BLaER1 treated with 17β-estradiol and CSF1 and Interleukin-3, amounts not matched to agents 10 nM and 100 nM (cell line): ENCODE results near the gene LTBP1.
A peak's percentile ranks its signal among the peaks of the same experiment; 100 is the strongest.

Source experiments
- H3K27ac ChIP-seq, 11 experiments: shearing (Covaris generic); formaldehyde crosslinking; 2 replicates each; pipeline ENCODE4 v1.8.1; 2022
- H3K27me3 ChIP-seq, 11 experiments: shearing (Covaris generic); formaldehyde crosslinking; 2 replicates each; pipeline ENCODE4 v1.8.1; 2022
- H3K36me3 ChIP-seq, 11 experiments: shearing (Covaris generic); formaldehyde crosslinking; 2 replicates each; pipeline ENCODE4 v1.8.1; 2022
- H3K4me1 ChIP-seq, 10 experiments: shearing (Covaris generic); formaldehyde crosslinking; 2 replicates each; pipeline ENCODE4 v1.8.1; 2022
- H3K4me2 ChIP-seq, 11 experiments: shearing (Covaris generic); formaldehyde crosslinking; 2 replicates each; pipeline ENCODE4 v1.8.1; 2022
- H3K4me3 ChIP-seq, 10 experiments: shearing (Covaris generic); formaldehyde crosslinking; 2 replicates each; pipeline ENCODE4 v1.8.1; 2022
- H3K9ac ChIP-seq, 11 experiments: shearing (Covaris generic); formaldehyde crosslinking; 2 replicates each; pipeline ENCODE4 v1.8.1; 2022
- H3K9me3 ChIP-seq, 11 experiments: shearing (Covaris generic); formaldehyde crosslinking; replicated peaks in 1 of 11; 2 replicates each; pipeline ENCODE4 v1.8.1; 2022
- H4K20me1 ChIP-seq, 11 experiments: shearing (Covaris generic); formaldehyde crosslinking; 2 replicates each; pipeline ENCODE4 v1.8.1; 2022
- Cebpa-rat ChIP-seq, 11 experiments: shearing (Covaris generic); IDR thresholded peaks; 2 replicates each; pipeline ENCODE4 v1.8.1; 2022

The LTBP1 gene

GRCh38 chr2:33134086-33134771, 187.5 kb downstream of the LTBP1 start:
- H3K4me1 ChIP-seq: peaks cover 0 to 15% (median 0%) of the 10 kb centered on the region in 10 experiments; a peak in 6 of 20 replicates
- H3K4me2 ChIP-seq: no peak overlapping the region
- no peaks in the 10 kb centered on the region for H3K9me3 ChIP-seq
- no peak overlapping the region for H3K9ac ChIP-seq
- no peak for TF ChIP-seq Cebpa-rat (IDR thresholded peaks at IDR 0.05)
- H3K27me3 ChIP-seq: no peaks in the 10 kb centered on the region
- no peaks in the 10 kb centered on the region for H4K20me1 ChIP-seq
- H3K27ac ChIP-seq: no peak overlapping the region
- no peak overlapping the region for H3K4me3 ChIP-seq
- H3K36me3 ChIP-seq: no peaks in the 10 kb centered on the region

- Histone ChIP-seq H3K27ac (no peak overlapping the region), H3K9ac (no peak overlapping the region), H3K4me3 (no peak overlapping the region), H3K4me1 (peaks cover 0 to 15% (median 0%) of the 10 kb centered on the region in 10 experiments; a peak in 6 of 20 replicates), H4K20me1 (no peaks in the 10 kb centered on the region), H3K36me3 (no peaks in the 10 kb centered on the region), H3K27me3 (no peaks in the 10 kb centered on the region), H3K4me2 (0 out of 22 replicates have a peak overlapping the region, but pooled peaks of 1 of the 11 experiments have one; percentile 51), H3K9me3 (no peaks in the 10 kb centered on the region)
- TF ChIP-seq Cebpa-rat (IDR thresholded peaks at IDR 0.05): no peak
These were observed 188.2 kb downstream of the LTBP1 start for GRCh38 chr2:33134791-33135560.

- H4K20me1 ChIP-seq: no peaks in the 10 kb centered on the region
- peak overlapping the region in 2 of 11 experiments; percentile 41 to 51; a peak in 2 of 22 replicates for H3K4me2 ChIP-seq
- peaks cover 0 to 15% (median 0%) of the 10 kb centered on the region in 10 experiments; a peak in 6 of 20 replicates for H3K4me1 ChIP-seq
- TF ChIP-seq Cebpa-rat (IDR thresholded peaks at IDR 0.05): no peak
- no peaks in the 10 kb centered on the region for H3K36me3 ChIP-seq
- no peak overlapping the region for H3K9ac ChIP-seq
- no peaks in the 10 kb centered on the region for H3K9me3 ChIP-seq
- H3K4me3 ChIP-seq: no peak overlapping the region
- H3K27me3 ChIP-seq: no peaks in the 10 kb centered on the region
- H3K27ac ChIP-seq: no peak overlapping the region
These were observed 188.9 kb downstream of the LTBP1 start for GRCh38 chr2:33135645-33136044.

GRCh38 chr2:33136056-33136455, 189.3 kb downstream of the LTBP1 start:
- Histone ChIP-seq H3K9ac (no peak overlapping the region), H3K9me3 (no peaks in the 10 kb centered on the region), H3K4me3 (no peak overlapping the region), H3K36me3 (no peaks in the 10 kb centered on the region), H3K27me3 (no peaks in the 10 kb centered on the region), H3K4me2 (peak overlapping the region in 2 of 11 experiments; percentile 41 to 51; a peak in 3 of 22 replicates), H4K20me1 (no peaks in the 10 kb centered on the region), H3K27ac (no peak overlapping the region), H3K4me1 (peaks cover 0 to 15% (median 0%) of the 10 kb centered on the region in 10 experiments; a peak in 6 of 20 replicates)
- TF ChIP-seq Cebpa-rat (IDR thresholded peaks at IDR 0.05): no peak

GRCh38 chr2:33136566-33136965, 189.8 kb downstream of the LTBP1 start:
- Histone ChIP-seq H3K9me3 (no peaks in the 10 kb centered on the region), H3K9ac (no peak overlapping the region), H3K27me3 (no peaks in the 10 kb centered on the region), H3K4me1 (peaks cover 0 to 15% (median 0%) of the 10 kb centered on the region in 10 experiments; a peak in 6 of 20 replicates), H3K4me3 (no peak overlapping the region), H3K4me2 (peak overlapping the region in 2 of 11 experiments; percentile 41 to 51; a peak in 3 of 22 replicates), H4K20me1 (no peaks in the 10 kb centered on the region), H3K27ac (no peak overlapping the region), H3K36me3 (no peaks in the 10 kb centered on the region)
- no peak for TF ChIP-seq Cebpa-rat (IDR thresholded peaks at IDR 0.05)

- H3K9ac ChIP-seq: no peak overlapping the region
- H3K4me1 ChIP-seq: peaks cover 0 to 15% (median 0%) of the 10 kb centered on the region in 10 experiments; a peak in 6 of 20 replicates
- H3K4me2 ChIP-seq: no peak overlapping the region
- no peak overlapping the region for H3K4me3 ChIP-seq
- no peak for TF ChIP-seq Cebpa-rat (IDR thresholded peaks at IDR 0.05)
- no peaks in the 10 kb centered on the region for H3K27me3 ChIP-seq
- H4K20me1 ChIP-seq: no peaks in the 10 kb centered on the region
- no peaks in the 10 kb centered on the region for H3K36me3 ChIP-seq
- H3K27ac ChIP-seq: no peak overlapping the region
- no peaks in the 10 kb centered on the region for H3K9me3 ChIP-seq
These were observed 190.6 kb downstream of the LTBP1 start for GRCh38 chr2:33137331-33137730.

GRCh38 chr2:33139949-33140348, 193.2 kb downstream of the LTBP1 start:
- H3K36me3 ChIP-seq: no peaks in the 10 kb centered on the region
- H3K27ac ChIP-seq: no peak overlapping the region
- H4K20me1 ChIP-seq: no peaks in the 10 kb centered on the region
- peaks cover 0 to 15% (median 0%) of the 10 kb centered on the region in 10 experiments; a peak in 6 of 20 replicates for H3K4me1 ChIP-seq
- no peak overlapping the region for H3K9ac ChIP-seq
- H3K4me3 ChIP-seq: no peak overlapping the region
- no peaks in the 10 kb centered on the region for H3K9me3 ChIP-seq
- H3K4me2 ChIP-seq: no peak overlapping the region
- H3K27me3 ChIP-seq: no peaks in the 10 kb centered on the region
- TF ChIP-seq Cebpa-rat (IDR thresholded peaks at IDR 0.05): no peak

GRCh38 chr2:33141476-33141875, 194.7 kb downstream of the LTBP1 start:
- Histone ChIP-seq H3K9ac (no peak overlapping the region), H3K36me3 (no peaks in the 10 kb centered on the region), H4K20me1 (no peaks in the 10 kb centered on the region), H3K4me1 (peaks cover 0 to 5% (median 0%) of the 10 kb centered on the region in 10 experiments; a peak in 5 of 20 replicates), H3K4me2 (no peak overlapping the region), H3K9me3 (peaks cover 0 to 4% (median 0%) of the 10 kb centered on the region in 11 experiments; a peak in 3 of 22 replicates), H3K4me3 (no peak overlapping the region), H3K27ac (no peak overlapping the region), H3K27me3 (no peaks in the 10 kb centered on the region)
- TF ChIP-seq Cebpa-rat (IDR thresholded peaks at IDR 0.05): no peak

GRCh38 chr2:33142810-33143209, 196.1 kb downstream of the LTBP1 start:
- H3K9ac ChIP-seq: no peak overlapping the region
- H3K4me3 ChIP-seq: no peak overlapping the region
- no peaks in the 10 kb centered on the region for H3K36me3 ChIP-seq
- H3K27me3 ChIP-seq: no peaks in the 10 kb centered on the region
- peaks cover 0 to 9% (median 0%) of the 10 kb centered on the region in 11 experiments; a peak in 3 of 22 replicates for H3K9me3 ChIP-seq
- H3K4me1 ChIP-seq: no peaks in the 10 kb centered on the region
- H4K20me1 ChIP-seq: no peaks in the 10 kb centered on the region
- no peak for TF ChIP-seq Cebpa-rat (IDR thresholded peaks at IDR 0.05)
- H3K27ac ChIP-seq: no peak overlapping the region
- H3K4me2 ChIP-seq: no peak overlapping the region
